Endothelial cell of hepatic sinusoid (primary cell): Measurements from ENCODE around the gene XPO1.
"Not testable (repeated sequence)": the region's sequence is repeated elsewhere in the genome, so short reads cannot be mapped to it uniquely, and the experiment has no call there.

ENCODE experiments used
- in situ Hi-C: cut with HindIII; loops from 2 replicates; pipeline ENCODE4 v1.10.0; 2017; ENCODE audit warnings: low sequenced_read_pairs

The XPO1 gene, protein sequence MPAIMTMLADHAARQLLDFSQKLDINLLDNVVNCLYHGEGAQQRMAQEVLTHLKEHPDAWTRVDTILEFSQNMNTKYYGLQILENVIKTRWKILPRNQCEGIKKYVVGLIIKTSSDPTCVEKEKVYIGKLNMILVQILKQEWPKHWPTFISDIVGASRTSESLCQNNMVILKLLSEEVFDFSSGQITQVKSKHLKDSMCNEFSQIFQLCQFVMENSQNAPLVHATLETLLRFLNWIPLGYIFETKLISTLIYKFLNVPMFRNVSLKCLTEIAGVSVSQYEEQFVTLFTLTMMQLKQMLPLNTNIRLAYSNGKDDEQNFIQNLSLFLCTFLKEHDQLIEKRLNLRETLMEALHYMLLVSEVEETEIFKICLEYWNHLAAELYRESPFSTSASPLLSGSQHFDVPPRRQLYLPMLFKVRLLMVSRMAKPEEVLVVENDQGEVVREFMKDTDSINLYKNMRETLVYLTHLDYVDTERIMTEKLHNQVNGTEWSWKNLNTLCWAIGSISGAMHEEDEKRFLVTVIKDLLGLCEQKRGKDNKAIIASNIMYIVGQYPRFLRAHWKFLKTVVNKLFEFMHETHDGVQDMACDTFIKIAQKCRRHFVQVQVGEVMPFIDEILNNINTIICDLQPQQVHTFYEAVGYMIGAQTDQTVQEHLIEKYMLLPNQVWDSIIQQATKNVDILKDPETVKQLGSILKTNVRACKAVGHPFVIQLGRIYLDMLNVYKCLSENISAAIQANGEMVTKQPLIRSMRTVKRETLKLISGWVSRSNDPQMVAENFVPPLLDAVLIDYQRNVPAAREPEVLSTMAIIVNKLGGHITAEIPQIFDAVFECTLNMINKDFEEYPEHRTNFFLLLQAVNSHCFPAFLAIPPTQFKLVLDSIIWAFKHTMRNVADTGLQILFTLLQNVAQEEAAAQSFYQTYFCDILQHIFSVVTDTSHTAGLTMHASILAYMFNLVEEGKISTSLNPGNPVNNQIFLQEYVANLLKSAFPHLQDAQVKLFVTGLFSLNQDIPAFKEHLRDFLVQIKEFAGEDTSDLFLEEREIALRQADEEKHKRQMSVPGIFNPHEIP (N-terminal part only)

GRCh38 chr2:61538200-61538919 lies at the start of gene XPO1:
Gene XPO1 (minus strand): TSS chr2:61538356. CDS start chr2:61533897, 4,459 bp downstream.
- in situ Hi-C loops = no loop called here

GRCh38 chr2:61586928-61587327 lies 48.8 kb upstream of the XPO1 start:
- in situ Hi-C loops = not testable (repeated sequence)

GRCh38 chr2:61585383-61585782 lies 47.2 kb upstream of the XPO1 start:
- in situ Hi-C loops = no loop called here

DNA sequence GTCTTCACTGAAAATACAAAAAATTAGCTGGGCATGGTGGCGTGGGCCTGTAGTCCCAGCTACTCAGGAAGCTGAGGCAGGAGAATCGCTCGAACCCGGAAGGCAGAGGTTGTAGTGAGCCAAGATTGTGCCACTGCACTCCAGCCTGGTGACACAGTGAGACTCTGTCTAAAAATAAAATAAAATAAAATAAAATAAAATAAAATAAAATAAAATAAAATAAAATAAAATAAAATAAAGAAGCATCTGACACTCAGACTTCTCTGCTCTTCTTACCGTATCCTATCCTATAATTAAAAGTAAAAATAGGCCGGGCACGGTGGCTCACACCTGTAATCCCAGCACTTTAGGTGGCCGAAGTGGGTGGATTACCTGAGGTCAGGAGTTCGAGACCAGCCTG lies 46.2 kb upstream of the XPO1 start:
- in situ Hi-C loops = not testable (repeated sequence)

DNA sequence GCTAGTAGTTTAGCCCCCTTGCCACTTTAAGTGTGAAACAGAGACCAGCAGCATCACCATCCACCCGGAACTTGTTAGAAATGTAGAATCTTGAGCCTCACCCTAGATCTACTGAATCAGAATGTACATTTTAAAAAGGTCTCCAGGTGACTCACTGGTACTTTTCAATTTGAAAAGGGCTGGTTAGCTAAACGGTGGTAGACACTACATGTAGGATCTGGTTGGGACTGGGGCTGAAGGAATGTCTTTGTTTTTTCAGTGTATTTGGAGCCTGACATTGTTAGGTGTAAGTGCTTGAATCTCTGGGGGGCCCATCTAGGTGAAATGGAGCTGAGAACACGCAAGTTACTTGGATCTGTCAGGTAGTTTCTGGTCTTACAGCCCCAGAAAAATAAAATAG lies 44.0 kb upstream of the XPO1 start:
- in situ Hi-C loops = no loop called here

DNA sequence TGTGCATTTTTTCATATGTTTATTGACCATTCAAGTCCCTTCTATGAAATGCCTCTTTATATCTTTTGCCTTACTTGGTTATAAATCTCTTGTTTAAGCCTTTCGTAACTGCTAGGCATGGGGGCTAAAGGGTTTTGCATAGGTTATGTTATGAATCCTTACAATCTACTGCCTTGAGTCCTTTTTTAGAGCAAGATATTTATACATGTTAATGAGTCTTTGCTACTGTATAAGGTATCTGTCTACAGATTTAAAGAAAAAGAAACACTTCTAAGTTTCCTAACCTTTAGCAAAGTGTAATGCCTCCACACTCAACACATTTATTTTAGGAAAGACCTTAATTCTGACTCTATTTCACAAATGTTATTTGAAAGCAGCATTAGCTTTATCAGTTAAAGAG lies 43.6 kb upstream of the XPO1 start:
- in situ Hi-C loops = no loop called here

DNA sequence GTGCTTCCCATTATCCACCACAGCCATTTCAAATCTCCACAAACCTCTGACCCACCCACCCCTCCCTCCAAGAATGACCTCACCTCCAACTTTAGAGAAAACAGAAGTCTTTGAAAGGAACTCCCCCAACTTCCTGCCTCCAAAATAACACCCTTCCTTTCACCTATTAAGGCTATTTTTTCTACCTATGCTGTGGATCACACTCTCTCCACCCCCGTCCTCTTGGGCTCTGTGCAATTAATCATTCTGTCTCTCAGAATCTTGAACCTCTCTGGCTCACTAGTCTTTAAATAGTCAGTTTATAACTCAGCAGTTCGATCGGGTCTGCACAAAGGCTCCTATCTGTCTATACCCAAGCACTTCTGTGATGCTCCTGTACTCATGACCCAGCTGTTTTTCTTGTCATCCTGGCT lies 37.3 kb upstream of the XPO1 start:
- in situ Hi-C loops = no loop called here

GRCh38 chr2:61566566-61566965 lies 28.4 kb upstream of the XPO1 start:
- in situ Hi-C loops = no loop called here

DNA sequence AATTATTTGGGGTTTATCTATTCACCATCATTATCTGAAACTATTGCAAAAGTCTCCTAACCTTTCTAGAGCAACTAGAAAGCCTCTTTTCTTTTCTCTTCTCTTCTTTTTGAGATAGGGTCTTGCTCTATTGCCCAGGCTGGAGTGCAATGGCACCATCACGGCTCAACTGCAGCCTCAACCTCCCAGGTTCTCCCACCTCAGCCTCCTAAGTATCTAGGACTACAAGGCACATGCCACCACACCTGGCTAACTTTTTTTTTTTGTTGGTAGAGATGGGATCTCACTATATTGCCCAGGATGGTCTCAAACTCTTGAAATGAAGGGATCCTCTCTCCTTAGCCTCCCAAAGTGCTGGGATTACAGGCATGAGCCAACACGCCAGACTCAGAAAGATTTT lies 24.5 kb upstream of the XPO1 start:
- in situ Hi-C loops = no loop called here

GRCh38 chr2:61558160-61558559 lies 20.0 kb upstream of the XPO1 start:
- in situ Hi-C loops = loop anchor here (10.0 kb wide), 1 partner anchor 57 kb away; no protein-coding TSS in a partner anchor

- in situ Hi-C loops = loop anchor here (10.0 kb wide), 1 partner anchor 57 kb away; no protein-coding TSS in a partner anchor
Measured at GRCh38 chr2:61557381-61557780, 19.2 kb upstream of the XPO1 start.

DNA sequence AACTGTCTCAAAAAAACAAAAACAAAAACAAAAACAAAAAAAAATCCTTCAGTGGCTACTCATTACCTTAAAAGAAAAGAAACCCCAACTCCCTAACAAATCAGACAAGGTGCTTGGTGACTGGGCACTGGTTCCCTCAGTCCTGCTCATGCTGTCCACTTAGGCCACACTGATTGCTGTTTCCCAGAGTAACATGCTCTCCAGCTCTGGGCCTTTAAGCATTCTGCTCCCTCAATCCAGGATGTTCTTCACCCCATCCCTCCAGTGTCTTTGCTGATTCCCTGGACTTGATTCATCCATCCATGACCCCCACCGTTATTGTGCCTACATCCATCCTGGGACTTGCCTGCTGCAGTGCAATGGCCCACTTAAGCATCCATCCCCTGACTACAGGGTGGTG lies 16.4 kb upstream of the XPO1 start:
- in situ Hi-C loops = loop anchor here (5.0 to 10.0 kb wide), 2 partner anchors 52 to 60 kb away; no protein-coding TSS in a partner anchor

DNA sequence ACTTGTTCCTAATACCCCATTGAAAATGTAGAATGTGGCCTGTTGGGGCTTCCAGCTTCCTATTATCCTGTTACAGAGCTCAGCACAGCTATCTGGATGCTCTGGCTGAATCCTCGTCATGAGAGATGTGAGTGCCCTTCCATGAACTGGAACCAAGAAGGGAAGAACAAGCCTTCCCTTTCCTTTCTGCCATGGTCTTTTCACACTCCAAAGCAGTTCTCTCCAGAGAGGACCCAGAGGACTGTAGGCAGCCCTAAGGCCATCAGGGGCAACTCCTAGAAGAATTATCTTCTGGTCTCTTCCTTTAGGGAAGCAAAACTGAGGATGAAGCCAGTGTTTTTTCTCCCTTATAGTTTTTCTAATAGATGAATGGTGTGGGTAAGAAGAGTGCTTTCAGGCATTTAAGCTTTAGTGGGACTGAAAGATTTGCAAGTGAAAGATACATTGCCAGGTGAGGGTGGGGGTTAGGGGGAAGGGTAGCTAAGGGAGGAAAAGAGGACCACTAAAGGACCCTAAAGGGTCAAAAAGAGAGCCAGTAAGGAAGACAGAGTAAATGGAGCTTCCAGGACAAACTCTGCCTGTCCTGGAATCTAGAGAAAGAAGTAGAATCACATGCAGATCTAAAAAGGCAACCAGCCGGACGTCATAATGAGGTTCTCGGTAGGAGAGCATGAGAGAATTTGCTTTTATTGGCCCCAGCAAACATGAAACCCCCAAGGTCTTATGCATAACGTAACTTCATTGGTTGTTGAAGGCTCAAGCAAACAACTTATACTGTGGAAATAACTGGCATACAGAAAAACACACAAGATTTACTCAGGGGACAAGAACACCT lies 12.4 kb upstream of the XPO1 start:
- in situ Hi-C loops = loop anchor here (5.0 to 10.0 kb wide), 2 partner anchors 48 to 64 kb away; no protein-coding TSS in a partner anchor

DNA sequence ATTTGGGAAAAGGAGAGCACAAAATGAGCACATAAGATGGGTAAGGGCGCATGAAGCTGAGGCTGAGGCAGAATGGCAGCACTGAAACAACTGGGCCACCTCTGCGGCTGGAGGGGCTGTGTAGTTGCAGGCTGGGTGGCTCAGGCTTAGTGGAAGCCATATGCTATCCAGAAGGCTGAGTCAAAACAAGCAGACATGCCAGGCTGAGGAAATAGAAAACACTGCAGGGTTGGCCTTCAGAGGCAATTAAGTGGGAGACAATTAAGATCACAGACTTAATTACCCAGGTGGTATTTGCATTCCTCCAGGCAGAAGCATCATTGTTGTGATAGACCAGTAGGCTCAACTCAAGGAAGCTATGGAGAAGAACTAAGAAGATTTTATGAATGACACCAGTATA lies 11.4 kb upstream of the XPO1 start:
- in situ Hi-C loops = no loop called here

DNA sequence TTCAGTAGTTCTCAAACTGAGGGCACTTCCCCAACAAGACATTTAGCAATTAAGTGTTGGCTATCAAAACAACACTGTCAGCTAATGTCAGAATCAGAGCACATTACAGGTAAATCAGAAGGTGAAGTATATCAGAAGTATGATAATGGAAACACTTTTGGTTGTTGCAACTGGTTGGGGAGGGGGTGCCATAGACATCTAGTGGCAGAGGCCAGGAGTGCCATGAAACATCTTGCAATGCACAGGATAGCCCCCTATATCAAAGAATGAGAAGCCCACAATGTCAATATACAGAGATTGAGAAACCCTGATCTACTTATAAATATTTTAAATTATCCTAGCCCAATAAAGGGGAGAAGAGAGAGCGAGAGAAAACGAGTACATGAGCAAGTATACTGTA lies 4.9 kb upstream of the XPO1 start:
- in situ Hi-C loops = no loop called here

- in situ Hi-C loops = not testable (repeated sequence)
Measured at GRCh38 chr2:61540167-61540566, 2.0 kb upstream of the XPO1 start.

DNA sequence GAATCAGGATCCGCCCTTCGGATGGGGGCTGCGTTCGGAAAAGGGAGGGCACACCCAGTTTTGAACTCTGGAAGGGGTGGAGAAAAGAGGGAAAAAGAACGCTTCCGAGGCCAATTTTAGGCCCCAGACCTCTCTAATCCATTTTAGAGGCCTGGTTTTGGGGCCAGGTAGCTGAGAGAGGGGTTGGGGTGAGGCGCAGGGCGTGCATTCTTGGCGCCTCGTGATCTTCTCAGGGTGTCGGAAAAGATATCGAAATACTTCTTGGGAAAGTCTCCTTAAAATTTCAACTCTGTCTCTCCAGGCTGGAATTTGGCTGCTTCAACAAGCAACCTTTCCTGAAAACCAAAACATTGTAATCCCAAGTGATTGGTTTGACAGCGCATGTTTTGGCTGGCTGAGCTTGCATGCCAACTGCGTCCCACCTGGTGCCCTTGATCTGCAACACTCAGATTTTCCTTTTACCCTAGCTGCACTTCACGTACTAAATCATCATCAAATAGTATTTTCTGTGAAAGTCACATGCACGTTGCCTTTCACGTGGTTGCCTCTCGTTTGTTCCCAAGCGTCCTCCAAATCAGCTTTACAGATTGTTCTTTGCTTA lies 864 bp upstream of the XPO1 start:
- in situ Hi-C loops = no loop called here

DNA sequence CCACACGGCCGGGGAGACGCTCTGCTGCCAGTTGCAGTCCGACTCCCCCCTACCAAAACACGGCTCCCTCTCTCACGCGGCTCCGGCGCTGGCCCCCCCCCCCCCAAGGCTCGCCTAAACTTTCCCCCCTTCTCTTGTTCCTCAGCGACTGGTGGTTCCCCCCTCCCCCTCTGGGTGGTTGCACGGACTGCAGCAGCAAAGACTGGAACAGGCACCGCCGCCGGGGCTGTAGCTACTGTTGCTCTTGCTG lies 281 bp downstream of the XPO1 start:
- in situ Hi-C loops = no loop called here

DNA sequence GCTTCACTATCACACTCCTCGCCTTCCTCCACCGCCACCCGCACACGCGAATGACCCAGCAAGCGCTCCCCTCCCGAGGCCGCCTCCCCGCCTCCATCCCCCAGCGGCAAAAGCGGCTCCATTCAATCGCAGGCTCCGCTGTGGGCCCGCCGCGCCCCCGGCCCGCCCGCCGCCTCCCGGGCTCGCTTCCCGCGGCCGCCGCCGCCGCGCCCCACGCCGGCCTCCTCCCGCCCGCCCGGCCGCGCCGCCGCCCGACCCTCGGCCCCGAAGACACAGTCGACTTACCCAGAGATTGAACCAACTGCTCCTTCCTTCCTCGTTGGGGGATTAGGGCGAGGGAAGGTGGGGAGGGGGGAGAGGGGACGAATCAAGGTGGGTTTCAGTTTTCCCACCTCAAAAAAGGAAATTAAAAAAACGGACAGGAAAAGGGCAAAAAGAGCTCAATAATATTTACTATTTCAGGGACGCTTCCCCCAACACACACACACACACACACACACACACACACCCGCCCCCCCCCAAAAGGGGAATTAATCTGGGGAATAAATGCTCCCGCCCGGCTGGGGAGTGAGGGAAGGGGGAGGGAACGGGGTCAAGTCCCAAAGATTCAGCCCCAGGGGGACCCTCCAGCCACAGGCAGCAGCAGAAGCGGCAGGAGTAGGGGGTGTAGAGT lies 743 bp downstream of the XPO1 start:
- in situ Hi-C loops = no loop called here
